ENCODE data around the gene ROBO4. TPM values are rescaled to one million over a fixed set of nuclear protein-coding genes. Genes with fewer than 3 reads are reported as not detected.

The ROBO4 gene
- total and polyA plus RNA-seq, 11 donors: 16.3 to 63.5 (median 21.8) TPM

DNA sequence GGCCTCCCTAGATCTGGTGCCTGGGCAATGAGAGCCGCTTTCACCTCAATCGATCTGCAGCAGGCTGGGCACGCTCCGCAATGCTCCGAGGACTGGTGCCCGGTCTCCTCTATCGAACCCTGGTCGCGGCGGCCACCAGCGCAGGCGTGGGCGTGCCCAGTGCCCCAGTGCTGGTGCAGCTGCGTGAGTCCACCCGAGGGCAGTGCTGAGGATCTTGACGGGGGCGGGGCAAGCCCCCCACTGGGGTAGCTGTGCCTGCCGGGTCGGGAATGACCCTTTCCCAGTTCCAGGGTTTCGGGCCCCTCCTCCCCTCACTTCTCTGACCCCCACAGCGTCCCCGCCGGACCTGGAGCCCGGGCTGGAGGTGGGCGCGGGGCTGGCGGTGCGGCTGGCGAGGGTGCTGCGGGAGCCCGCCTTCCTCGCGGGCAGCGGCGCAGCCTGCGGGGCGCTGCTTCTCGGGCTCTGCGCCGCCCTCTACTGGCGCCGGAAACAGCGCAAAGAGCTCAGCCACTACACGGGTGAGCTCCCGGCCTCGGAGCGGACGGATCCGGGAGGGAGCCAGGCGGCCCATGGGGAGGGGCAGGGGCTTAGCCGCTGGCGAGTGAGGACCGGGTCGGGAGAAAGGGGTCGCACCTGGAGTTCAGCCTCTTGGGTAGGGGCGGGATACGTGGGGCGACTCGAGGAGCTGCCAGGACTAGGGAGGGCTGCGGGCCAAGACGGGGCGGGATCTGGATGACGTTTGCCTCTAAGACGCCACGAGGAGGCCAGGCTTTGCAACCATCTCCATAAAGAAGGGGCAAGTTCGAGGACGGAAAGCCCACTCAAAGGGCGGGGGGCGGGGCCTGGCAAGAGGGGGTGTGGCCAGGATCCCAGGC is 21.5 kb downstream of the ROBO4 start:
- DNase-seq (peak; percentile 89 to 91 (median 89)), ATAC-seq (peak; percentile 79 to 92 (median 90))
- H3K4me3 ChIP-seq: peak overlapping the region; percentile 1 to 82 (median 60)
- peaks cover 0 to 51% (median 14%) of the 10 kb centered on the region in 9 donors for H3K27me3 ChIP-seq
- H3K27ac ChIP-seq: peak overlapping the region; percentile 70 to 98 (median 88)
- peaks cover 0 to 31% (median 20%) of the 10 kb centered on the region in 12 donors for H3K4me1 ChIP-seq
- no peaks in the 10 kb centered on the region for H3K36me3 ChIP-seq
- H3K9me3 ChIP-seq: no peaks in the 10 kb centered on the region
- TF ChIP-seq, protein P1, sequence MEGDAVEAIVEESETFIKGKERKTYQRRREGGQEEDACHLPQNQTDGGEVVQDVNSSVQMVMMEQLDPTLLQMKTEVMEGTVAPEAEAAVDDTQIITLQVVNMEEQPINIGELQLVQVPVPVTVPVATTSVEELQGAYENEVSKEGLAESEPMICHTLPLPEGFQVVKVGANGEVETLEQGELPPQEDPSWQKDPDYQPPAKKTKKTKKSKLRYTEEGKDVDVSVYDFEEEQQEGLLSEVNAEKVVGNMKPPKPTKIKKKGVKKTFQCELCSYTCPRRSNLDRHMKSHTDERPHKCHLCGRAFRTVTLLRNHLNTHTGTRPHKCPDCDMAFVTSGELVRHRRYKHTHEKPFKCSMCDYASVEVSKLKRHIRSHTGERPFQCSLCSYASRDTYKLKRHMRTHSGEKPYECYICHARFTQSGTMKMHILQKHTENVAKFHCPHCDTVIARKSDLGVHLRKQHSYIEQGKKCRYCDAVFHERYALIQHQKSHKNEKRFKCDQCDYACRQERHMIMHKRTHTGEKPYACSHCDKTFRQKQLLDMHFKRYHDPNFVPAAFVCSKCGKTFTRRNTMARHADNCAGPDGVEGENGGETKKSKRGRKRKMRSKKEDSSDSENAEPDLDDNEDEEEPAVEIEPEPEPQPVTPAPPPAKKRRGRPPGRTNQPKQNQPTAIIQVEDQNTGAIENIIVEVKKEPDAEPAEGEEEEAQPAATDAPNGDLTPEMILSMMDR (IDR thresholded peaks at IDR 0.05): peak; percentile 47 to 92 (median 76)
- TF ChIP-seq POLR2A (IDR thresholded peaks at IDR 0.05): no peak
- intact Hi-C loops (cut with DNase I): loop anchor here in 8 of 10 donors (2.0 to 10.0 kb wide), 7 partner anchors 21 to 119 kb away; partner anchors contain the start of genes CCDC15 (in 5 of the 8) and ROBO4 (in 1 of the 8)
- 1 to 4% (median 2%) methylated on average over 29 to 69 of the region's 69 CpGs for WGBS, 4 donors

GRCh38 chr11:124875401-124875800 is 22.3 kb downstream of the ROBO4 start:
- ATAC-seq (no peak), DNase-seq (peak in 1 of 5 donors; percentile 19)
- Histone ChIP-seq H3K27ac (peak overlapping the region in 2 of 12 donors; percentile 77 to 89), H3K4me3 (peak overlapping the region in 8 of 12 donors; percentile 39 to 82 (median 62)), H3K9me3 (no peaks in the 10 kb centered on the region), H3K4me1 (peaks cover 0 to 31% (median 20%) of the 10 kb centered on the region in 12 donors), H3K27me3 (peaks cover 5 to 58% (median 22%) of the 10 kb centered on the region in 9 donors), H3K36me3 (no peaks in the 10 kb centered on the region)
- intact Hi-C loops (cut with DNase I): loop anchor here in 7 of 10 donors (2.0 to 10.0 kb wide), 5 partner anchors 49 to 118 kb away; partner anchors contain the start of gene CCDC15 (in 5 of the 7)
- WGBS, 4 donors: 47 to 69% (median 56%) methylated on average over 3 of the region's 3 CpGs
- TF ChIP-seq POLR2A (IDR thresholded peaks at IDR 0.05): no peak
- TF ChIP-seq, protein P1 (IDR thresholded peaks at IDR 0.05): no peak

DNA sequence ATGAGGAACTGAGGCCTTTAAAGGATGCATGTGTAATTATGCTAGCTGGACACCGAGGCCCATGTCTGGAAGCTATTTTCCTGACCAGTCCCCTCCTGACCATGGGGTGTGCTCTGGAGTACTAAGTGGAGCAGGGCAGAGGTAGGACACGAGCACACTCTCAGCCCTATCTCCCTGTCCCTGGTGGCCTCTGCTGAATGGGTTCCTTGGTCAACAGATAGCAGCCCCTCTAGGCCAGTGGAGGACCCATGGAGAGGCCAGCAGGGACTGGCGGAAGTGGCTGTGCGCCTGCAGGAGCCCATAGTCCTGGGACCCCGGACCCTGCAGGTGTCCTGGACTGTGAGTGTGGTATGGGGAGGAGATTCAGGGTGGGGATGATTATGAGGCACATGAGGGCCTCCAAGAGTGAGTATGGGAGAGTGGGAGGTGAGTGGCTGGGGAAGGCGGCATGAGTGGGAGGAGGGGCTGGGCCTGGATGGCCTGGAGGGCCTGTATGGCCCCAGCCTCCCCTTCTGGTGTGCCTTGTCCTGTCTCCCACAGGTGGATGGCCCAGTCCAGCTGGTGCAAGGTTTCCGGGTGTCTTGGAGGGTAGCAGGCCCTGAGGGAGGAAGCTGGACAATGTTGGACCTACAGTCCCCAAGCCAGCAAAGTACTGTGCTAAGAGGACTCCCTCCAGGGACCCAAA is 23.0 kb downstream of the ROBO4 start:
- H3K27ac ChIP-seq: no peak overlapping the region
- intact Hi-C loops (cut with DNase I): loop anchor here in 7 of 10 donors (2.0 to 10.0 kb wide), 5 partner anchors 50 to 117 kb away; partner anchors contain the start of gene CCDC15 (in 5 of the 7)
- H3K9me3 ChIP-seq: no peaks in the 10 kb centered on the region
- no peak overlapping the region for H3K4me3 ChIP-seq
- DNase-seq (peak in 1 of 5 donors; percentile 13), ATAC-seq (no peak)
- no peaks in the 10 kb centered on the region for H3K36me3 ChIP-seq
- H3K4me1 ChIP-seq: peaks cover 0 to 26% (median 19%) of the 10 kb centered on the region in 12 donors
- peaks cover 11 to 65% (median 29%) of the 10 kb centered on the region in 9 donors for H3K27me3 ChIP-seq
- 92 to 96% (median 93%) methylated on average over 7 of the region's 7 CpGs for WGBS, 4 donors
- TF ChIP-seq, protein P1 (IDR thresholded peaks at IDR 0.05): no peak
- no peak for TF ChIP-seq POLR2A (IDR thresholded peaks at IDR 0.05)
